ENCODE measurements around the gene PRKN.

The PRKN gene

DNA sequence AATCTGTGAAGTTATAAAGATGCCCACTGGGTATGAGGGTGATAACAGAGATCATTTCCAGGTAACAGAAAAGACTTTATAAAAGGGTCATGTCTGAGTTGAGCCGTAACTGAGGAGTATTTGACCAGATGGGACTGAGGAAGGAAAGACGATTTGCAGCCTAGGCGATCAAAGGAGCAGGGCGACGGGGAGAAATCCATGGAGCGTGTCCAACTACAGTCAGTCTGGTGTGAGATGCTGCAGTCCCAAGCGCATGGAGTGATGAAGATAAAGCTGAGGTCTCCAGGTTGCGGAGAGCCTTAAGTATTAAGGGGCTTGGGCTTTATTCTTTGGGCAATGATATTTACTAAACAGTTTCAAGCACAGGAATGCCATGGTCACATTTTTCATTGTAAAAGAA lies 166.7 kb downstream of the PRKN start:
- TF ChIP-seq, protein P1, sequence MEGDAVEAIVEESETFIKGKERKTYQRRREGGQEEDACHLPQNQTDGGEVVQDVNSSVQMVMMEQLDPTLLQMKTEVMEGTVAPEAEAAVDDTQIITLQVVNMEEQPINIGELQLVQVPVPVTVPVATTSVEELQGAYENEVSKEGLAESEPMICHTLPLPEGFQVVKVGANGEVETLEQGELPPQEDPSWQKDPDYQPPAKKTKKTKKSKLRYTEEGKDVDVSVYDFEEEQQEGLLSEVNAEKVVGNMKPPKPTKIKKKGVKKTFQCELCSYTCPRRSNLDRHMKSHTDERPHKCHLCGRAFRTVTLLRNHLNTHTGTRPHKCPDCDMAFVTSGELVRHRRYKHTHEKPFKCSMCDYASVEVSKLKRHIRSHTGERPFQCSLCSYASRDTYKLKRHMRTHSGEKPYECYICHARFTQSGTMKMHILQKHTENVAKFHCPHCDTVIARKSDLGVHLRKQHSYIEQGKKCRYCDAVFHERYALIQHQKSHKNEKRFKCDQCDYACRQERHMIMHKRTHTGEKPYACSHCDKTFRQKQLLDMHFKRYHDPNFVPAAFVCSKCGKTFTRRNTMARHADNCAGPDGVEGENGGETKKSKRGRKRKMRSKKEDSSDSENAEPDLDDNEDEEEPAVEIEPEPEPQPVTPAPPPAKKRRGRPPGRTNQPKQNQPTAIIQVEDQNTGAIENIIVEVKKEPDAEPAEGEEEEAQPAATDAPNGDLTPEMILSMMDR (IDR thresholded peaks at IDR 0.05) = no peak

DNA sequence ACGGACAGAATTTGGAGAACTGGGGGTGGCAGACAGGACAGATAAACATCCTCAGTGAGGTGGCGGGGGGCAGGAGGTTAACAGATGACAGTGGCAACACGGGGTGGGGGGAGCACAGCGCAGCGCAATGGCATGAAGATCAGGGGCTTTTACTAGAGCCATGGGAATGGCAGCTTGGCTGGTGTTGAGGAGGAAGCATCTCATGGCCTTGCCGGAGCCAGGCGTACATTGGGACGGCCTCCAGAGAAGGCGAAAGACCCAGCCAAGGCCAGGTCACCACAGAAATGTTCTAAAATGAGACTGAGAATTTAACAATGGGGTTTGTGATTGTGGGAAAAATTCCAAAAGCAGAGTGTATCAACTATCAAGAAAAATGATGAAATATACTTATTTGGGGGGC lies 173.0 kb downstream of the PRKN start:
- TF ChIP-seq, protein P1 (IDR thresholded peaks at IDR 0.05) = no peak

DNA sequence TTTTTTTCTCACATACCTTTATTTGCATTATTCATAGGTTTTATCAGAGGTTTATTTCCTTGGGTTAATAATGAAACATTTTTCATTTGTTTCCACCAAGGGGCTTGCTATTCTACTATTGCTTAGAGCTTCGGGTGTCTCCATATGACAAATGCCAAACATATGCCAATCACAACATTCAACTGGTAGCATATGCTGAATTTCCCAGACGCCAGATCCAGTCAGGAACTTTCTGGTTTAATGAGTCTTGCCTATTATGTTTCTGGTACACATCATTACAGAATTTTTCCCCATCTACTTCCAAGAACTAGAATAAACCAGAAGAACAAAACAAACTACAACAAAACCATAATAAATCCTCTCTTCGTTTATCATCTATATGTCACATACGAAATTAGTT lies 180.7 kb downstream of the PRKN start:
- TF ChIP-seq, protein P1 (IDR thresholded peaks at IDR 0.05) = no peak

DNA sequence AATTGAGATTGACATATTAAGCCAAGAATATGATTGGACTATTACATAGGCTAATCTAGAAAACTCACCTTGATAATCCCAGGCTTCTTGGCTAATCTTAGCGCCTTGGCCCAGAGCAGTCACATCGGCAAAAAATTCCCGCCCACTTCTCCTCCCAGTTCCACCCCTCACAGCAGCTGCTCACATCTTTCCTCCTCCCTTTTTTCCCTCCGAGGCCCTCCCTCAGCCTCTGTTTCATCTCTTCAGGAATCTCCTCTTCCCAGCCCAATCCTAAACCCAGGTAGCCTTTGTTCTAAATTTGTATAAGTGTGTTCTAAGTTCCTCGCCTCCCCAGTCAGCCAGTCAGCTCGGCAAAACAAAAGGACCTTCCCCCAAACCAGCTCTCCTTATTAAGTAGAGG lies 184.3 kb downstream of the PRKN start:
- TF ChIP-seq, protein P1 (IDR thresholded peaks at IDR 0.05) = no peak

DNA sequence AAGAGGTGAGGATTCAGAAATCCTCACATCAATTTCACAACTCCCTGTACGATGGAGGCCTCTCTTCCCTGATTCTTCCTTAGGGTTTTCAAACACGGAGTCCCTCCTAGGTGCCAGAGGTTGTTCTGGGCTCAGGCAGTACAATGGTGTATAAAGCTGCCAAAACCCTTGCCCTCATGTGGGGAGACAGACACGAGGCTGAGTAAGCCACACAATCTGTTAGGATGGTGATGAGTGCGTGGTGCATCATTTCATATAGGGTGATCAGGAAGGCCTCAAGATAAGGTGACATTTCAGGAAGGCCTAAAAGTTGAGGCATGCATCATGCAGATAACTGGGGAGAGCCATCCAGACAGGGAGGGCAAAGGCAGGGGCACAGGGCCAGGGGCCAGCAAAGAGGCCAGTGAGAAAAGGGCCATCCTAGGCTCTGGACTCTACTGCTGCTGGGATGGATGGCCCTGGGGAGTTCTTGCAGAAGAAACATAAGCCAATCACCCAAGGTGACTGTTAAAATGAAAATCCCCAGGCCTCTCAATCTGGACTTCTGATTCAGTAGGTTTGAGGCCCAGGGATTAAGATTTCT lies 186.5 kb downstream of the PRKN start:
- TF ChIP-seq, protein P1 (IDR thresholded peaks at IDR 0.05) = no peak

DNA sequence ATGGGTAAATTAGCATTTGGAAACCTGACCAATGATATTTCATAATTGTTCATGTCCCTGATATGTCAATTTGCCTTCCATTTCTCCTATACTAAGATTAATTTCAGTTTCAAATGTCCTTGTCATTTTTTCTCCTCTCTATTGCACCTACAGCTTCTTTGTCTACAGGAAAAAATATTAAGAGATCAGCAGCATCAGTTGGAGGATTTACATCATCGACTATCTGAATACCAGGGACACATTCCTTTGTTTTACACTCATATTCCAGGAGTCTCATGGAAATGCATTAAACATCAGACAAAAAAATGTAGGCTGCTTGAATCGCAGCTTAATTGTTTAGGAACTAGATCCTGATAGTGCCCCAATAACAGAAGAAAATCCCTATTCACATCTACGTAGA lies 188.2 kb downstream of the PRKN start:
- TF ChIP-seq, protein P1 (IDR thresholded peaks at IDR 0.05) = no peak

DNA sequence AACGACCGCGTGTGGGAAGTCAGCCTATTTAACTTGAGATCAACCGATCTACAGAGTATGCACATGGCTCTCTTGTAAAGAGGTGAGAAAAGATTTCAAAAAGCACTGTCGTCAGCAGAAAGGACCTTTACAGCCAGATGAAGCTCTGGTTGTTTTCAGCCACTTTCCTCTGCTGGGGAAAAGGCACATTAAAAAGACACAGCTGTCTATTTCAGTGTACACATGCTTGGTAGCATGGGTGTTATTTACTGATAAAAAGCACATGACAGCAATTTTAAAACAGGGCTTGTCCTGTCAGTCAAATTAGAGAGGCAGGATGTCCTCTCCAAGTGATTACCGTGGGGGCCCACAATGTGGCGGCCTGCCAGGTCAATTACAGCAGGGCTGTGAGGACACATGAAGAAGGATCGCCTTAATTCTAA lies 188.9 kb downstream of the PRKN start:
- TF ChIP-seq, protein P1 (IDR thresholded peaks at IDR 0.05) = no peak

DNA sequence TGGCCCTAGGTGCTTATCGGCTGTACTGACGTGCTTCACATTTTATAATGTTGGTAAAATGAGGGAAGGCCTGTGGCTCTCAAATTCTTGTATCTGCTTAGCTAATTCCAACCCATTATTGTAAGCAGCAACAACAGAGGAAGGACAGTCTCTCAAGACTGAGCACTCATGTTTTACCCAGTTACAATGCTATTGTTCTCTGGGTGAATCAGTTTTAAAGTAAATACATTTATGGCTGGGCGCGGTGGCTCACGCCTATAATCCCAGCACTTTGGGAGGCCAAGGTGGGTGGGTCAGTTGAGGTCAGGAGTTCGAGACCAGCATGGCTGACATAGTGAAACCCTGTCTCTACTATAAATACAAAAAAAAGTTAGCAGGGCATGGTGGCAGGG lies 194.6 kb downstream of the PRKN start:
- TF ChIP-seq, protein P1 (IDR thresholded peaks at IDR 0.05) = no peak

Data from LNCAP (cell line).